GM04504 (cell line): ENCODE data around the gene FAT4.

Experiments used
- DNase-seq: peaks from one replicate; pipeline ENCODE4 v3.0.0-alpha.2; 2012; ENCODE audit warnings: low read depth

FAT4 gene

DNA sequence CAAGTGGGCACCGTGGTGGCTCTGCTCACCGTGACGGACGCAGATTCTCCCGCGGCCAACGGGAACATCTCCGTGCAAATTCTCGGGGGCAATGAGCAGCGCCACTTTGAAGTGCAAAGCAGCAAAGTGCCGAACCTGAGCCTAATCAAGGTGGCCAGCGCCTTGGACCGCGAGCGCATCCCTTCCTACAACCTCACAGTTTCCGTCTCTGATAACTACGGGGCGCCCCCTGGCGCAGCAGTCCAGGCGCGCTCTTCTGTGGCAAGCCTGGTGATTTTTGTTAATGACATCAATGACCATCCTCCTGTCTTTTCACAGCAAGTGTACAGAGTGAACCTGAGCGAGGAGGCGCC lies 2.7 kb downstream of the FAT4 start:
- DNase-seq, result peak; percentile 14

DNA sequence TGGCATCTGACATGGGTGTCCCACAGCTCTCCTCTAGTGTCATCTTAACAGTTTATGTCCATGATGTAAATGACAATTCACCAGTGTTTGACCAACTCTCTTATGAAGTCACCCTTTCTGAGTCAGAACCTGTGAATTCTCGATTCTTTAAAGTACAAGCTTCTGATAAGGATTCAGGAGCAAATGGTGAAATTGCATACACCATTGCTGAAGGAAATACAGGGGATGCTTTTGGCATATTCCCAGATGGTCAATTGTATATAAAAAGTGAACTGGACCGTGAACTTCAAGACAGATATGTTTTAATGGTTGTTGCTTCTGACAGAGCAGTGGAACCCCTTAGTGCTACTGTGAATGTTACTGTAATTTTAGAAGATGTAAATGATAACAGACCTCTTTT lies 4.6 kb downstream of the FAT4 start:
- no peak for DNase-seq

DNA sequence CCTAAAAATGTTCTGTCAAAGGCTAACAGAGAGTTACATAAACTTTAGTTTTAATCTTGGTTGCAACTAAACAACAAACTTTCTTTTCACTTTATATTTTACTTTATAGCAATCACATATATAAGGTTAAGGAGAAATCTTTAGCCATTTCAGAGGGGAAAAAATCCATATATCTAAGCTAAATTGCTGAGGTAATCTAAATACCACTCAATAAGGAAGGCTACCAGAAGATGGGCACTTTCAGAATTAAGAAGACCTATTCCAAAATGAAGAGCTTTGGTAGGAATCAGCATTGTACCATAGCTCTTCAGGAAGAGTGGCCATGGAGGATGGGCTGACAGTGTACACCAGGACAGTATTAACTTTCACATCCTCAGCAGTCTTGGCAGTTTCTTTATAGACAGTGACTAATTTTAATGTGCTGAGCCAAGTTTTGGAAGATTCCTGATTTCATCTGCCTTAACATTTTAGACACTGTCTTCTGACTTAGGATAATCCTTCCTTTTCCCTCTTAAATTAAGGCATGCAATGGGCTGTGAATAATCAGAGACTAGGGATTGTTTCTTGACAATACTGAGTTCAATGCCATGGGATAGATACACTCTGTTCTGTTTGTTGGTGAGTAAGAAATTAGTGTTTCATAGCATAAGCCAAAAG lies 7.1 kb downstream of the FAT4 start:
- DNase-seq, result peak; percentile 54

DNA sequence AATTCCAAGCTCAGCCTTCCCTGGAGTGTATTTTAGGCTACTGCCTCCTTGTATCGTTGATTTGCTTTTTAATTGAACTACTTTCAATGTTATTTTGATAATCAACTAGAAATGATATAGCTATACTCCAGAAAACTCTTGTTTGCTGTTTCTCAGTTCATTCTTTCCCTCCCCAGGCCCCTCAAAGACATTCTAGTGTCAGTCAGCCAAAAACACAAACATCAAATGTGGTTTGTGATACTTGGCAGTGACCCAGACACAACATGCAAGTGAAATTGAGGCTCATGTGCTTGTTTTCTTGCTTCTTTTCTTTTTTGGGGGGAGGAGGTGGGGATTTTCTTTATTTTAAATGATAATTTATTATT lies 7.6 kb downstream of the FAT4 start:
- DNase-seq, result peak; percentile 11

DNA sequence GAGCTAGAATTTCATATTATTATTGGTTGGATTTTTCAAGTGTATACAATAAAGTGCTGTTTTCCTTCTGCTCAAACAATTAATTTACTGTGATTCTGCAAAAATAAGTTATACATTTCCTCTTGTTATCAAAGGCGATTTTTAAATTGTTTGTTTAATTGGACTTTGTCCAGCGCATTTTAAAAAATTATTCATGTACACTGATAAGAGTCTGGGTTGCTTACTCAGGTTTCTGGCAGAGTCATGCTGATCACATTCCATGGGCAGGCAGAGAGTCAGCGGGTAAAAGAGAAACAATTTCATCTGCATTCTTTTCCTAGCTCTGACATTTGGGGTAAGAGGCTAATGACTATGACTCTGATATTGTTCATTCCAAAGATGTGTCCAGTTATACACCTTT lies 8.9 kb downstream of the FAT4 start:
- DNase-seq, result no peak

- no peak for DNase-seq
Observed at GRCh38 chr4:125325733-125326132, 11.0 kb downstream of the FAT4 start.

DNA sequence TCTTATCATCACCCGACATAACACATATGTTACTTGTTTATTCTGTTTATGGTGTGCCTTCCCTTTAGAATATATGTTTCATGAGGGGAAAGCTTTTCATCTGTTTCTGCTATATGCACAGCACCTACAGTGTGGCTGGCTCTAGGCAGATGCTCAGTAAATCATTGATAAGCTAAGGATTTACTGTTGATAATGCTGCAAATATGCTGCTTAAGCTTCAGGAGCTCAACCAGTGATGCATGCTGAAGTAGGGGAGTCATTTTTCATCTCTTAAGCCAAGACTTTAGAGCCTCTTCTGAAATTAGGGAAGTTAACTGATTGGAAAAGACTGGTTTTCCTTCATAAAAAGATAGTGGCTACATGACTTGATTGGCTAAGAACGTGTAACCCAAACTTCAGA lies 16.4 kb downstream of the FAT4 start:
- DNase-seq, result no peak

GRCh38 chr4:125334926-125335325 lies 20.2 kb downstream of the FAT4 start:
- DNase-seq, result no peak

DNA sequence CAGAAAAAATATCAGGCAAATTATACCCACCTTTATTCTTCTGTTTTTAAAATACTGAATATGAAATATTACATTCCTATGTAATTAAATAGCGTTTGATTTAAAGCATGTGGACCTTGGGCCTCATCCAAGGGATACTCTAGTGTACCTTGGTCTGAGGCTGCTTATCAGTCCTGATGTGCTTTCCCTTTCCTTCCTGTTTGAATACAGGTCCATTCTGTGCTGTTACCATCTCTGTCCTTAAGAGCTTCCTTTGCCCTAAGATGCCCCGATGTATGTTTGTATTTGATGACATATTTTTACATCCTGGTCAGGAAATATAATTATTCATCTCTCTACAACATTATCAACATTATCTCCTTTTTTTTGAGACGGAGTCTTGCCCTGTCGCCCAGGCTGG lies 24.1 kb downstream of the FAT4 start:
- no peak for DNase-seq

DNA sequence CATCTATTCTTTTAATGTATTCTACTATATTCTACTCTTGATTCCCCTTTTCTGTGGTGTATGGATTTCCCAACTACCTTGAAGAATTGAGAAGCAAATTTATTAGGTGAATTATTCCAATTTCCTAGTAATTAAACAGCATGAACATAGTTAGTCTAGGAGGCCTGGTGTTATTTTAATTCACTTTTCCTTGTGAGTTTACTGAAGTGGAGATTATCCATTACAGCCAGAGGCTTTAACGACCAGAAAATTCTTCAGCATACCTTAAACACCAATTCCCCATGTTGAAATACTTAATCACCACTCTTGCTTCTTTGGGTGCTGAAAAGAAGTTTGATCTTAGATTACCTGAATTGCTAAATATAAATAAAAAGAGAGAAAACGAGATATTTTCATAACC lies 29.4 kb downstream of the FAT4 start:
- no peak for DNase-seq

GRCh38 chr4:125346616-125347015 lies 31.9 kb downstream of the FAT4 start:
- DNase-seq, result no peak

DNA sequence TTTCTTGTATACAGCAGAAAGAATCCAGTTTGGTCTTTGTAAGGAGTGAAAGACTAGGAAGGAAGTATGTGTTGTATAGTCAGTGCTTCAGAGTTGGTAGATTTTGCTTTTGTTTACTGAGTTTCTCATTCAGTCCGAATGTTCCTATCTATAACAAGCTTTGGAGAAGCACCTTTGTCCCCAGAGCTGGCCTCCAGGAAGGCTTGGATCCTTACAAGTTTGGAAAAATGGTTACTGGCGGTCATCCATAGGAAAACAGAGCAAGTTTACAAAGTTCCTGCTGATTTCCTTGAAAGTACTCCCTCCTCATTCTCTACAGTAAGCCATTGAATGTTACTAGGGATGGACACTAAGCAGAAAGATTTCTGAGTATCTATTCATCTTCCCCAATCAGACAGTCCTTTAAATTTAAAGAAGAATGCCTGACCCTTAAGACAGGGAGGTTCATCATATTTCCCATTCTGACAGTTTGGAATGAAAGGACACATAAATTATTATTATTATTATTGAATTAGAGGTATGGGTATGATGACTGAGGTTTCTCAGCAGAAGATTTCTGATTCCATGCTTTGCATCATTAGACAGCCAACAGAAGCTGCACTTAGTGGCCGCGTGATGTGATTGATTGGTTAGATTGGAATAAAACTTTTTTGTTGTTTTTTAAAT lies 35.8 kb downstream of the FAT4 start:
- DNase-seq, result no peak

- DNase-seq, result no peak
Observed at GRCh38 chr4:125352521-125352920, 37.8 kb downstream of the FAT4 start.

- no peak for DNase-seq
Observed at GRCh38 chr4:125353131-125353530, 38.4 kb downstream of the FAT4 start.

- DNase-seq, result no peak
Observed at GRCh38 chr4:125355791-125356190, 41.0 kb downstream of the FAT4 start.

DNA sequence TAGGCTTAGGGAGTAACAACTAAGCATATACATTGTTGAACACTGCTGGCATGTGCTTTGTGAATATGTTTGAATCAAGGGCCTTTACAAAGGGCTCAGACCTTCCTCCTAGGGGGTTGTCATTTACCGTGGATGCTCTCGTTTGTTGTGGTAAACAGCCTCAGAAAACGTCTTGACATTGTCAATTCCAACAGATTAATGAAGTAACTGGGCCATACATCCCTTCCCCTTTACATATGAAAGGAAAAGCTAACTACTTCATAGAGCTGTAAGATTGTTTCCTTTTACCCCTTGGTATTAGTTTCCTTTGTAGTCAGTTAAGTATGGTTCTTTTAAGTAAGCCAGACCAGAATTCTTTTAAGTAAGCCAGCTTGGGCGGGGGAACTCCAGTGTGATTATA lies 42.9 kb downstream of the FAT4 start:
- no peak for DNase-seq

GRCh38 chr4:125358453-125358852 lies 43.7 kb downstream of the FAT4 start:
- DNase-seq, result no peak

DNA sequence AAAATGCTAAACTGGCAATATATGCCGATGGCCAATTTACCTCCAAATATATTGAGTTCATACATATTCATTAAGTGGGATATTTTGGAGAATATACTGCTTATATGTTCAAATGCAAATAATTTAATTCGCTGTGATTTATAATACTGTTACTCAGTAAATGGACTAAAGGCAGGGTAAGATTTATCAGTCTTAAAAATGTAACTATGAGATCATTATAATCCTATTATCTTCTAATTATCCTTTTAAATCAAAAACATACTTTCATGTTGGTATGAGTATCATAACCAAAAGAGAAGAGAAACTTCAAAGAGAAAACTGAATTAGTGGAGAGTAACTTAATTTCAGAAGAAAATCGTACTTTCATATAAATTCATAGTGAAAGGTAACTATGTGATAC lies 44.6 kb downstream of the FAT4 start:
- no peak for DNase-seq

GRCh38 chr4:125359960-125360634 lies 45.3 kb downstream of the FAT4 start:
- no peak for DNase-seq

DNA sequence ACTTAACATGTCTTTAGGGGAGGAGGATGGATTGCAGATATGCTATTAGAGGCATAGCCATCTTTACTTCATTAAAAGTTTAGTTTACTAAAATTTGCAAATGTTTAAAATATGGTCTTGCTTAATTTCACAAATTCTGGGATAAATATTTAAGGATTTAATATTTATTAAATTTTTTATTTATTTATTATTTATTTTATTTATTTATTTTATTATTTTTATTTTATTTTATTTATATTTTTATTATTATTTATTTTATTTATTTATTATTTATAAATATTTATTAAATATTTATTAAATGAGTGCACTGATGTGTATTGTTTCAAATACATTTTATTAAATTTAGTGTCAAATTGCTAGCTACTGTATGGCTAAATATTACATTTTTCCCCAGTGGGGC lies 46.0 kb downstream of the FAT4 start:
- DNase-seq, result no peak
